Breast epithelium (tissue), 3 donors: ENCODE results near the gene ELK1.

ENCODE experiments used
- CTCF ChIP-seq, 3 donors: fragments of 450-650 bp; IDR thresholded peaks; one replicate each; pipeline ENCODE4 v1.5.1; 2016 to 2017; ENCODE audit warnings: antibody characterized with exemption in 3 of 3, mild to moderate bottlenecking in 3 of 3, moderate library complexity in 3 of 3
- POLR2A ChIP-seq: fragments of 450-650 bp; IDR thresholded peaks from one replicate; pipeline ENCODE4 v1.6.1; 2016; ENCODE audit warnings: antibody characterized with exemption, mild to moderate bottlenecking, moderate library complexity

- TF ChIP-seq POLR2A (no peak), CTCF (IDR thresholded peaks at IDR 0.05) (no peak)
Observed at GRCh38 chrX:47611489-47611888, 38.9 kb downstream of the ELK1 start.
